Neural cell (in vitro differentiated cells): ENCODE results near the gene PTPN22. TPM values are rescaled to one million over a fixed set of nuclear protein-coding genes. Genes with fewer than 3 reads are reported as not detected.

Experiments
- H2AFZ ChIP-seq: fragments of 200-600, 300-800 bp; sonication (generic), shearing (Covaris generic); 2 replicates; pipeline ENCODE4 v1.6.0; 2014; ENCODE audit warnings: low read depth, mild to moderate bottlenecking, antibody characterized with exemption, low read length, moderate library complexity
- H3F3A ChIP-seq: fragments of 200-600 bp; shearing (Covaris generic); 2 replicates; pipeline ENCODE4 v1.6.1; 2016; ENCODE audit warnings: mild to moderate bottlenecking, moderate library complexity, mixed read lengths, antibody characterized with exemption, low read length; ENCODE audit not compliant: insufficient read depth, poor library complexity, severe bottlenecking
- H3K27ac ChIP-seq: fragments of 200-600, 300-800 bp; sonication (generic), shearing (Covaris generic); 2 replicates; pipeline ENCODE4 v1.5.1; 2014; ENCODE audit warnings: mild to moderate bottlenecking, low read length, moderate library complexity
- H3K27me3 ChIP-seq: fragments of 300-800, 200-600 bp; sonication (generic), shearing (Covaris generic); 2 replicates; pipeline ENCODE4 v1.6.0; 2014; ENCODE audit warnings: mild to moderate bottlenecking, low read depth, low read length, moderate library complexity; ENCODE audit not compliant: insufficient read depth
- H3K36me3 ChIP-seq: fragments of 300-800, 200-600 bp; sonication (generic), shearing (Covaris generic); 2 replicates; pipeline ENCODE4 v1.5.1; 2014; ENCODE audit warnings: mild to moderate bottlenecking, antibody characterized with exemption, low read length, moderate library complexity; ENCODE audit not compliant: insufficient read depth
- H3K4me2 ChIP-seq: fragments of 300-800, 200-600 bp; sonication (generic), shearing (Covaris generic); 2 replicates; pipeline ENCODE4 v1.6.0; 2014; ENCODE audit warnings: mild to moderate bottlenecking, low read length
- H3K4me3 ChIP-seq: fragments of 300-800, 200-600 bp; sonication (generic), shearing (Covaris generic); 2 replicates; pipeline ENCODE4 v1.5.1; 2014; ENCODE audit warnings: mild to moderate bottlenecking, low read length, moderate library complexity
- H3K79me2 ChIP-seq: fragments of 200-600 bp; shearing (Covaris generic); replicated peaks from 2 replicates; pipeline ENCODE4 v1.6.0; 2014; ENCODE audit warnings: mild to moderate bottlenecking, low read length, moderate library complexity; ENCODE audit not compliant: insufficient read depth
- H3K9ac ChIP-seq: fragments of 300-800, 200-600 bp; sonication (generic), shearing (Covaris generic); 2 replicates; pipeline ENCODE4 v1.6.1; 2016; ENCODE audit warnings: mild to moderate bottlenecking, low read length, mixed read lengths
- H3K9me2 ChIP-seq: fragments of 200-600 bp; shearing (Covaris generic); 2 replicates; pipeline ENCODE4 v1.6.1; 2016; ENCODE audit warnings: mild to moderate bottlenecking, low read length, mixed read lengths; ENCODE audit not compliant: insufficient read depth
- H3K9me3 ChIP-seq: fragments of 200-600, 300-800 bp; sonication (generic), shearing (Covaris generic); 2 replicates; pipeline ENCODE4 v1.6.1; 2016; ENCODE audit warnings: mild to moderate bottlenecking, mixed run types, low read length, moderate library complexity, mixed read lengths
- H4K20me1 ChIP-seq: fragments of 200-600 bp; shearing (Covaris generic); 2 replicates; pipeline ENCODE4 v1.6.1; 2016; ENCODE audit warnings: mild to moderate bottlenecking, mixed run types; ENCODE audit not compliant: insufficient read depth
- CTCF ChIP-seq: fragments of 450-650 bp; IDR thresholded peaks from 2 replicates; pipeline ENCODE4 v1.5.1; 2014; ENCODE audit warnings: antibody characterized with exemption, mild to moderate bottlenecking, moderate library complexity; ENCODE audit not compliant: poor library complexity, severe bottlenecking
- EP300 ChIP-seq: fragments of 450-650 bp; conservative IDR thresholded peaks from 2 replicates; pipeline ENCODE4 v1.6.1; 2014; ENCODE audit warnings: antibody characterized with exemption, mild to moderate bottlenecking, moderate library complexity; ENCODE audit not compliant: poor library complexity, severe bottlenecking
- EZH2 ChIP-seq: fragments of 200-600, 300-800 bp; shearing (Covaris generic), sonication (generic); IDR thresholded peaks from 2 replicates; pipeline ENCODE4 v1.6.1; 2014; ENCODE audit warnings: antibody characterized with exemption, low read length, borderline replicate concordance, mild to moderate bottlenecking; ENCODE audit not compliant: insufficient read depth, poor library complexity, severe bottlenecking
- MXI1 ChIP-seq: fragments of 450-650 bp; conservative IDR thresholded peaks from 2 replicates; pipeline ENCODE4 v1.6.1; 2014; ENCODE audit warnings: antibody characterized with exemption, mild to moderate bottlenecking; ENCODE audit not compliant: poor library complexity, severe bottlenecking
- POLR2AphosphoS5 ChIP-seq: IDR thresholded peaks from 2 replicates; pipeline ENCODE4 v1.6.1; 2012
- RAD21 ChIP-seq: fragments of 450-650 bp; conservative IDR thresholded peaks from 2 replicates; pipeline ENCODE4 v1.6.1; 2014; ENCODE audit warnings: antibody characterized with exemption, mild to moderate bottlenecking, moderate library complexity
- REST ChIP-seq: IDR thresholded peaks from 2 replicates; pipeline ENCODE4 v1.6.1; 2012; ENCODE audit warnings: borderline replicate concordance
- SMC3 ChIP-seq: fragments of 450-650 bp; conservative IDR thresholded peaks from 2 replicates; pipeline ENCODE4 v1.6.1; 2014; ENCODE audit warnings: antibody characterized with exemption, mild to moderate bottlenecking, moderate library complexity; ENCODE audit not compliant: poor library complexity
- TAF1 ChIP-seq: IDR thresholded peaks from 2 replicates; pipeline ENCODE4 v1.6.1; 2012; ENCODE audit warnings: low read depth
- polyA plus RNA-seq: library from polyadenylated mRNA; depleted of rRNA; stranded (reverse); fragments of >200 nt; gene quantifications from 2 replicates; pipeline ENCODE4 v1.2.3, GENCODE V29; 2014

Gene PTPN22
- polyA plus RNA-seq, 1 donor from 2014 or later, result 0.92 TPM

- no peak overlapping the region for H3K4me2 ChIP-seq
Measured at GRCh38 chr1:113768916-113769600, 102.5 kb downstream of the PTPN22 start.

GRCh38 chr1:113765306-113766230 is 105.9 kb downstream of the PTPN22 start:
- Histone ChIP-seq H3K9me3 (no peaks in the 10 kb centered on the region), H3F3A (peaks cover 2% of the 10 kb centered on the region), H3K9ac (no peak overlapping the region), H3K9me2 (no peaks in the 10 kb centered on the region), H2AFZ (no peak overlapping the region), H3K27ac (no peak overlapping the region), H3K27me3 (no peaks in the 10 kb centered on the region), H3K4me2 (no peak overlapping the region), H3K36me3 (peaks cover 6% of the 10 kb centered on the region), H3K4me3 (no peak overlapping the region), H3K79me2 (peaks cover 5% of the 10 kb centered on the region), H4K20me1 (no peaks in the 10 kb centered on the region)
- TF ChIP-seq TAF1 (no peak), RAD21 (no peak), EZH2 (no peak), REST (no peak), EP300 (no peak), SMC3 (no peak), CTCF (no peak), MXI1 (no peak), POLR2AphosphoS5 (no peak)

More at GRCh38 chr1:113768916-113769600, 102.5 kb downstream of the PTPN22 start:
- Histone ChIP-seq H3K9me3 (no peaks in the 10 kb centered on the region), H3K79me2 (peaks cover 7% of the 10 kb centered on the region), H3K9me2 (no peaks in the 10 kb centered on the region), H3F3A (no peaks in the 10 kb centered on the region), H3K27me3 (no peaks in the 10 kb centered on the region), H3K27ac (no peak overlapping the region), H3K9ac (no peak overlapping the region), H3K4me3 (no peak overlapping the region), H4K20me1 (no peaks in the 10 kb centered on the region), H3K36me3 (peaks cover 6% of the 10 kb centered on the region), H2AFZ (no peak overlapping the region)
- no peak for TF ChIP-seq SMC3
- no peak for TF ChIP-seq TAF1

Other genes starting within 250 kb of the PTPN22 start
- gene PHTF1, start 112.2 kb downstream of the PTPN22 start, polyA plus RNA-seq, result 41.9 and 46.1 TPM in 2 replicates
- gene RSBN1, start 59.2 kb downstream of the PTPN22 start, polyA plus RNA-seq, result 33.2 and 33.7 TPM in 2 replicates
- gene BCL2L15, start 15.9 kb upstream of the PTPN22 start, polyA plus RNA-seq, result 2.6 and 4.7 TPM in 2 replicates
- 178 and 192 TPM in 2 replicates for gene AP4B1, start 33.1 kb upstream of the PTPN22 start, polyA plus RNA-seq
- 7.3 and 8.7 TPM in 2 replicates for gene DCLRE1B, start 33.6 kb upstream of the PTPN22 start, polyA plus RNA-seq
- 20.3 and 22.9 TPM in 2 replicates for gene HIPK1, start 57.6 kb upstream of the PTPN22 start, polyA plus RNA-seq
- not detected in 2 replicates for gene OLFML3, start 107.8 kb upstream of the PTPN22 start, polyA plus RNA-seq